Measurements from ENCODE around the gene ZNF784. TPM values are rescaled to one million over a fixed set of nuclear protein-coding genes. Genes with fewer than 3 reads are reported as not detected.

Gene ZNF784
- total RNA-seq, 3 donors from 2014 or later (not counting 1 experiment from before 2014, with no cell fraction given) = 6.4 to 7.9 (median 7.1) TPM

DNA sequence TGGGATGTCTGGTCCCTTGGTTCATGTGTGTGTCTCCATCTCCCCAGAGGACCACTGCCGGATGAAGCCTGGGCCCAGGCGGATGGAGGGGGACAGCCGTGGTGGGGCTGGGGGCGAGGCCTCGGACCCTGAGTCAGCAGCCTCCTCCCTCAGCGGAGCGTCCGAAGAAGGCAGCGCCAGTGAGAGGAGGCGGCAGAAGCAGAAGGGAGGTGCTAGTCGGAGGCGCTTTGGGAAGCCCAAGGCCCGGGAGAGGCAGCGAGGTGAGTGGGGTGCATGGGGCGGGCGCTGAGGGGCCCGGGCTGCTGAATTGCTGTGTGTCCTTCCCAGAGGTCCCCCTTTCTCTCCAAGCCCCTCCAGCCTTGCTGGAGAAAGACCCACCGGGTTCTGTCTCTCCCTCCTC is 26.9 kb upstream of the ZNF784 start:
- Mint-ChIP-seq H3K36me3 (no peaks in the 10 kb centered on the region), H3K27me3 (ENCODE audit: low read depth in 2 of 2) (peaks cover 0 to 7% of the 10 kb centered on the region in 2 donors), H3K9me3 (no peaks in the 10 kb centered on the region), H3K27ac (peak overlapping the region in 1 of 2 donors; percentile 65), H3K4me3 (peak overlapping the region; percentile 13), H3K4me1 (peaks cover 28 to 40% of the 10 kb centered on the region in 2 donors)
- DNase-seq = no peak
- Histone ChIP-seq H3K27ac (ENCODE audit: low read length) (no peak overlapping the region), H3K27me3 (ENCODE audit: control insufficient read depth, insufficient read depth, low read length) (no peaks in the 10 kb centered on the region), H3K36me3 (ENCODE audit: control insufficient read depth, insufficient read depth, low read length) (no peaks in the 10 kb centered on the region), H3K9me3 (ENCODE audit: control insufficient read depth, insufficient read depth, low read length) (no peaks in the 10 kb centered on the region), H3K4me3 (ENCODE audit: low read length) (no peak overlapping the region), H3K4me1 (ENCODE audit: control insufficient read depth, insufficient read depth, low read length) (peaks cover 41% of the 10 kb centered on the region)
- WGBS (ENCODE audit: insufficient coverage) = 86% methylated on average over 18 of the region's 18 CpGs
- ATAC-seq = no peak
- TF ChIP-seq, protein P1, sequence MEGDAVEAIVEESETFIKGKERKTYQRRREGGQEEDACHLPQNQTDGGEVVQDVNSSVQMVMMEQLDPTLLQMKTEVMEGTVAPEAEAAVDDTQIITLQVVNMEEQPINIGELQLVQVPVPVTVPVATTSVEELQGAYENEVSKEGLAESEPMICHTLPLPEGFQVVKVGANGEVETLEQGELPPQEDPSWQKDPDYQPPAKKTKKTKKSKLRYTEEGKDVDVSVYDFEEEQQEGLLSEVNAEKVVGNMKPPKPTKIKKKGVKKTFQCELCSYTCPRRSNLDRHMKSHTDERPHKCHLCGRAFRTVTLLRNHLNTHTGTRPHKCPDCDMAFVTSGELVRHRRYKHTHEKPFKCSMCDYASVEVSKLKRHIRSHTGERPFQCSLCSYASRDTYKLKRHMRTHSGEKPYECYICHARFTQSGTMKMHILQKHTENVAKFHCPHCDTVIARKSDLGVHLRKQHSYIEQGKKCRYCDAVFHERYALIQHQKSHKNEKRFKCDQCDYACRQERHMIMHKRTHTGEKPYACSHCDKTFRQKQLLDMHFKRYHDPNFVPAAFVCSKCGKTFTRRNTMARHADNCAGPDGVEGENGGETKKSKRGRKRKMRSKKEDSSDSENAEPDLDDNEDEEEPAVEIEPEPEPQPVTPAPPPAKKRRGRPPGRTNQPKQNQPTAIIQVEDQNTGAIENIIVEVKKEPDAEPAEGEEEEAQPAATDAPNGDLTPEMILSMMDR (IDR thresholded peaks at IDR 0.05) = no peak
- intact Hi-C loops (cut with micrococcal nuclease) = loop anchor here (5.0 to 10.0 kb wide), 3 partner anchors 474 to 1456 kb away; partner anchors contain the start of genes TSEN34 and ZSCAN5A

DNA sequence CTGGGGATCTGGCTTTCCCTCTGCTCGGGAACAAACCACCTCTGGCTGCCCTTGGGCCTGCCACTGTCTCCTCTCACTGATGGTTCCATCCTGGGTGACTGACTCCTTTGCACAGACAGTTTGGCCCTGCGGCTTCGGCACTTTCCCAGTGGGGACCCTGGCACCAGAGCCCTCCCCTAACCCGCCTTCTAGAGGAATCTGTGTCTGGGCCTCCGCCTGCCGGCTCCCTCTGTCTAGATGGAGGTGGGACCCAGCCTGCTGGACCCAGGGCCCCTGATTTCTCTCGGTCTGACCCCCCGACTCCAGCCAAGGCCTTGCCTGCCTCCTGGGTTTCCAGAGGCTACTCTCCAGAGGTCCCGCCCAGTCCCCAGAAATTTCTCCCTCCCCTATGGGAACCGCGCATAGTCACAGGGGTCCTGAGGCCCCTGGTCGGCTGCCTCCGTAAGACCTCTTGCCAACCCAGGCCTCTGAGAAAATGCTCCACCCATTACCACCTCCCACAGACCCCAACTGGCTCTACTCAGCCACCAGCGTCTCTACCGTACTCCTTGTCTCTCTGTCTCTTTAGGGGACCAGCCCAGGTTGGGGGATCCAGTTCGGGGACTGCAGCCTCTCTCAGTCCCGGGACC is 26.4 kb upstream of the ZNF784 start:
- H3K36me3 Mint-ChIP-seq = no peaks in the 10 kb centered on the region
- intact Hi-C loops (cut with micrococcal nuclease) = loop anchor here (5.0 to 10.0 kb wide), 3 partner anchors 473 to 1456 kb away; partner anchors contain the start of genes TSEN34 and ZSCAN5A
- ATAC-seq = no peak
- peaks cover under 1% of the 10 kb centered on the region for H3K36me3 ChIP-seq (ENCODE audit: control insufficient read depth, insufficient read depth, low read length)
- H3K27ac Mint-ChIP-seq = peak overlapping the region in 1 of 2 donors; percentile 65
- WGBS (ENCODE audit: insufficient coverage) = 97% methylated on average over 17 of the region's 17 CpGs
- peaks cover 36% of the 10 kb centered on the region for H3K4me1 ChIP-seq (ENCODE audit: control insufficient read depth, insufficient read depth, low read length)
- no peaks in the 10 kb centered on the region for H3K9me3 Mint-ChIP-seq
- peak overlapping the region; percentile 37 for H3K4me3 Mint-ChIP-seq
- no peak overlapping the region for H3K27ac ChIP-seq (ENCODE audit: low read length)
- no peaks in the 10 kb centered on the region for H3K27me3 ChIP-seq (ENCODE audit: control insufficient read depth, insufficient read depth, low read length)
- DNase-seq = no peak
- peaks cover 22 to 35% of the 10 kb centered on the region in 2 donors for H3K4me1 Mint-ChIP-seq
- TF ChIP-seq, protein P1 (IDR thresholded peaks at IDR 0.05) = no peak
- H3K27me3 Mint-ChIP-seq (ENCODE audit: low read depth in 2 of 2) = peaks cover 0 to 7% of the 10 kb centered on the region in 2 donors
- H3K9me3 ChIP-seq (ENCODE audit: control insufficient read depth, insufficient read depth, low read length) = no peaks in the 10 kb centered on the region
- H3K4me3 ChIP-seq (ENCODE audit: low read length) = no peak overlapping the region

DNA sequence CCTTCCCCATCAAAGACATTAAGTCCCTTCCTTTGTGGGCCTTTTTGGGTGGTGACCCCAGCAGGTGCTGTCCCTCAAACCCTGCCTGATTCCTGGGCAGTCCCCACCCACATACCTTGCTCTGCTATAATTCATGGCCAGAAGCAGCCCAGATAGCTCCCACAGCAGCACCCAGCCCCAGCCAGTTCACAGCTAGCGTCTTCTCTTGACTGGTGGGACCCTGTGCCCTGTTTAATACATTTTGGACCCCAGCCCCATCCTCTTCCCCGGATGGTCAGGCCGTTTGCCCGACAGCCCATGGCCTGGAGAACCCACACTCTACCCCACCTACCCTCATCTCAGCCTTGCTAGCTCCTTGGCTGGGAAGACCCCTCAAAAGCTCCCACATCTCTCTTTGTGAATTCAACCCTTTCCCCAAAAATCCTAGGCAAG is 25.8 kb upstream of the ZNF784 start:
- no peaks in the 10 kb centered on the region for H3K9me3 ChIP-seq (ENCODE audit: control insufficient read depth, insufficient read depth, low read length)
- peaks cover 33% of the 10 kb centered on the region for H3K4me1 ChIP-seq (ENCODE audit: control insufficient read depth, insufficient read depth, low read length)
- H3K27me3 ChIP-seq (ENCODE audit: control insufficient read depth, insufficient read depth, low read length) = no peaks in the 10 kb centered on the region
- no peak overlapping the region for H3K27ac ChIP-seq (ENCODE audit: low read length)
- no peak for DNase-seq
- TF ChIP-seq, protein P1 (IDR thresholded peaks at IDR 0.05) = no peak
- H3K9me3 Mint-ChIP-seq = no peaks in the 10 kb centered on the region
- H3K27me3 Mint-ChIP-seq (ENCODE audit: low read depth in 2 of 2) = peaks cover 0 to 7% of the 10 kb centered on the region in 2 donors
- H3K36me3 Mint-ChIP-seq = no peaks in the 10 kb centered on the region
- H3K27ac Mint-ChIP-seq = peak overlapping the region in 1 of 2 donors; percentile 65
- intact Hi-C loops (cut with micrococcal nuclease) = loop anchor here (5.0 to 10.0 kb wide), 3 partner anchors 473 to 1455 kb away; partner anchors contain the start of genes TSEN34 and ZSCAN5A
- H3K4me3 ChIP-seq (ENCODE audit: low read length) = no peak overlapping the region
- peaks cover 17 to 32% of the 10 kb centered on the region in 2 donors for H3K4me1 Mint-ChIP-seq
- 94% methylated on average over 4 of the region's 4 CpGs for WGBS (ENCODE audit: insufficient coverage)
- ATAC-seq = no peak
- H3K4me3 Mint-ChIP-seq = peak overlapping the region; percentile 37
- peaks cover 6% of the 10 kb centered on the region for H3K36me3 ChIP-seq (ENCODE audit: control insufficient read depth, insufficient read depth, low read length)

Data from natural killer cell (primary cell).